Caco-2 (cell line): ENCODE data around the gene IL26. TPM values are rescaled to one million over a fixed set of nuclear protein-coding genes. Genes with fewer than 3 reads are reported as not detected.
"Not testable (repeated sequence)": the region's sequence is repeated elsewhere in the genome, so short reads cannot be mapped to it uniquely, and the experiment has no call there.

Source experiments
- BruUV-seq: library from RNA; stranded (reverse); fragments of 400-500 nt; replicated peaks from 2 replicates; lab custom pipeline; 2021; lab: Mats Ljungman, UMichigan
- CTCF ChIA-PET: fragments of 300-600 bp; sonication (Branson Sonifier 250); formaldehyde crosslinking; loops from one replicate; lab custom pipeline; 2022; ENCODE audit warnings: antibody characterized with exemption; lab: Charles Lee
- POLR2A ChIA-PET: fragments of 300-600 bp; sonication (Branson Sonifier 250); formaldehyde crosslinking; loops from one replicate; lab custom pipeline; 2022; ENCODE audit warnings: antibody characterized with exemption; lab: Charles Lee
- DNase-seq, 2 experiments: peaks; one replicate each; pipeline versions ENCODE4 v3.0.0 to v3.0.0-alpha.2; 2020 to 2022
- H3K27me3 ChIP-seq: replicated peaks from 2 replicates; pipeline ENCODE4 v1.6.0; 2011; ENCODE audit warnings: low read length; ENCODE audit not compliant: control insufficient read depth, insufficient read depth
- H3K36me3 ChIP-seq: 2 replicates; pipeline ENCODE4 v1.5.1; 2011; ENCODE audit warnings: low read length; ENCODE audit not compliant: control insufficient read depth, insufficient read depth
- H3K4me1 ChIP-seq: fragments of 250-450 bp; sonication (Bioruptor Pico); 2 replicates; pipeline ENCODE4 v1.5.1; 2020; ENCODE audit warnings: mild to moderate bottlenecking
- H3K4me3 ChIP-seq: 2 replicates; pipeline ENCODE4 v1.5.1; 2011; ENCODE audit warnings: low read depth, mild to moderate bottlenecking, control low read depth, low read length
- H3K9me3 ChIP-seq: fragments of 250-450 bp; sonication (Bioruptor Pico); 2 replicates; pipeline ENCODE4 v1.5.1; 2020; ENCODE audit warnings: mild to moderate bottlenecking, moderate library complexity
- H3K27ac Mint-ChIP-seq: one replicate; pipeline ENCODE4 v1.8.0; 2022; ENCODE audit warnings: mixed read lengths; ENCODE audit not compliant: unreplicated experiment
- H3K27me3 Mint-ChIP-seq: one replicate; pipeline ENCODE4 v1.8.0; 2022; ENCODE audit warnings: mixed read lengths; ENCODE audit not compliant: insufficient read depth, unreplicated experiment
- H3K36me3 Mint-ChIP-seq: one replicate; pipeline ENCODE4 v1.8.0; 2022; ENCODE audit warnings: mild to moderate bottlenecking, mixed read lengths; ENCODE audit not compliant: insufficient read depth, unreplicated experiment
- H3K4me1 Mint-ChIP-seq: one replicate; pipeline ENCODE4 v1.8.0; 2022; ENCODE audit warnings: low read depth, mixed read lengths; ENCODE audit not compliant: unreplicated experiment
- H3K4me3 Mint-ChIP-seq: one replicate; pipeline ENCODE4 v1.8.0; 2022; ENCODE audit warnings: mild to moderate bottlenecking, moderate library complexity, mixed read lengths; ENCODE audit not compliant: unreplicated experiment
- H3K9me3 Mint-ChIP-seq: one replicate; pipeline ENCODE4 v1.8.0; 2022; ENCODE audit warnings: mixed read lengths; ENCODE audit not compliant: unreplicated experiment
- intact Hi-C: fragments of 100-400 bp; cut with micrococcal nuclease; formaldehyde crosslinking; loops from one replicate; pipeline ENCODE4 v1.10.0; 2022; ENCODE audit not compliant: unreplicated experiment
- total RNA-seq: library from RNA; stranded (reverse); gene quantifications from 2 replicates; pipeline ENCODE4 v1.2.3, GENCODE V29; 2022
- TF ChIP-seq, protein P1 (sequence below), 2 experiments: fragments of 200-600 bp in 1 of 2; IDR thresholded peaks; 1 replicate in 1 of 2; 2 replicates in 1 of 2; pipeline versions ENCODE4 v1.5.1 to v1.8.0; 2011 to 2022; ENCODE audit warnings: antibody characterized with exemption in 1 of 2, control low read depth in 1 of 2, inconsistent platforms in 1 of 2, low read depth in 1 of 2, low read length in 1 of 2, mild to moderate bottlenecking in 1 of 2, moderate library complexity in 1 of 2; ENCODE audit not compliant: insufficient read depth in 1 of 2, severe bottlenecking in 1 of 2, unreplicated experiment in 1 of 2

Gene IL26
- total RNA-seq, 1 experiment from 2014 or later: not detected

DNA sequence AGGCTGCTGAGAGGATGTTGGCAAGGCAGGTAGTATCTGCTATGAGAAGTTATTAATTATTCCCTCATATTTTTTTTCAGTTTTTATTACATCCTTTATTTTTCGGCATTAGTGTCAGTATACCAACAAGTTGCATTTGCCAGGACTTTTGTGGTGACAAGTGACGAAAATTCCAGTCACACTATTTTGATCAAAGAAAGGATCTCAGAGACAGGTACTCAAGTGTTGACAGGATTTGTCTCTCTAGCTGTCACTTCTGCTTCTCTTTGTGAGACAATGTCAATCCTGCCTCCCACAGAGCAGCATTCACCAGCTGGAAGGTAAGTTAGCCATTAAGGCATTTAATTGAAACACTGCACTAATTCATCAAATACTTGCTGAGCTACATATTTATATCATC lies 48.0 kb downstream of the IL26 start:
- Histone ChIP-seq H3K36me3 (no peaks in the 10 kb centered on the region), H3K4me3 (no peak overlapping the region), H3K27me3 (no peaks in the 10 kb centered on the region), H3K4me1 (no peaks in the 10 kb centered on the region), H3K9me3 (no peaks in the 10 kb centered on the region)
- TF ChIP-seq, protein P1, sequence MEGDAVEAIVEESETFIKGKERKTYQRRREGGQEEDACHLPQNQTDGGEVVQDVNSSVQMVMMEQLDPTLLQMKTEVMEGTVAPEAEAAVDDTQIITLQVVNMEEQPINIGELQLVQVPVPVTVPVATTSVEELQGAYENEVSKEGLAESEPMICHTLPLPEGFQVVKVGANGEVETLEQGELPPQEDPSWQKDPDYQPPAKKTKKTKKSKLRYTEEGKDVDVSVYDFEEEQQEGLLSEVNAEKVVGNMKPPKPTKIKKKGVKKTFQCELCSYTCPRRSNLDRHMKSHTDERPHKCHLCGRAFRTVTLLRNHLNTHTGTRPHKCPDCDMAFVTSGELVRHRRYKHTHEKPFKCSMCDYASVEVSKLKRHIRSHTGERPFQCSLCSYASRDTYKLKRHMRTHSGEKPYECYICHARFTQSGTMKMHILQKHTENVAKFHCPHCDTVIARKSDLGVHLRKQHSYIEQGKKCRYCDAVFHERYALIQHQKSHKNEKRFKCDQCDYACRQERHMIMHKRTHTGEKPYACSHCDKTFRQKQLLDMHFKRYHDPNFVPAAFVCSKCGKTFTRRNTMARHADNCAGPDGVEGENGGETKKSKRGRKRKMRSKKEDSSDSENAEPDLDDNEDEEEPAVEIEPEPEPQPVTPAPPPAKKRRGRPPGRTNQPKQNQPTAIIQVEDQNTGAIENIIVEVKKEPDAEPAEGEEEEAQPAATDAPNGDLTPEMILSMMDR (IDR thresholded peaks at IDR 0.05; ENCODE audit: insufficient read depth in 1 of 2, low read depth in 1 of 2, low read length in 1 of 2, severe bottlenecking in 1 of 2, unreplicated experiment in 1 of 2): no peak
- ChIA-PET CTCF (no interaction called here), POLR2A (no interaction called here)
- intact Hi-C loops: no loop called here
- Mint-ChIP-seq H3K27ac (no peak overlapping the region), H3K36me3 (no peaks in the 10 kb centered on the region), H3K27me3 (no peaks in the 10 kb centered on the region), H3K4me3 (no peak overlapping the region), H3K4me1 (no peaks in the 10 kb centered on the region), H3K9me3 (no peaks in the 10 kb centered on the region)
- DNase-seq: no peak
- BruUV-seq: no TSS peak

DNA sequence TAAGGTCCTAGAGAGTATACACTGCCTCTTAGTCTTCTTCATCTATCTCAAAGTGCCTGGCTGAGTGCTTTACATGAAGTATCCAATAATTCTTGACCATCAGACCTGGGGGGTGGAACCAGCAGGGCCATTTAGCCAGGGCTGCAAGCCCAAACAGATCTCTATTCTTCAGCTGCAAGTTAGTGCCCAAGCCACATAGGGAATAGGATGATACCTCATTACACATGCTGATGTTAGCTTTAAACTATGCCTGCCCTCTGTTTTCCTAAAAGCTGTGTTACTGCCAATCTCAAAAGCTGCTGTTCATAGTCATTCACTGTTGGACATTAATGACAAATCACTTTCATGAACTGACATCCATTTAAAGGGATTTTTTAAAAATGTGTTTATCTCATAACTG lies 49.4 kb downstream of the IL26 start:
- Mint-ChIP-seq H3K4me3 (no peak overlapping the region), H3K27ac (no peak overlapping the region), H3K36me3 (no peaks in the 10 kb centered on the region), H3K27me3 (no peaks in the 10 kb centered on the region), H3K4me1 (no peaks in the 10 kb centered on the region), H3K9me3 (no peaks in the 10 kb centered on the region)
- DNase-seq: no peak
- Histone ChIP-seq H3K4me1 (no peaks in the 10 kb centered on the region), H3K27me3 (no peaks in the 10 kb centered on the region), H3K9me3 (no peaks in the 10 kb centered on the region), H3K36me3 (no peaks in the 10 kb centered on the region), H3K4me3 (no peak overlapping the region)
- TF ChIP-seq, protein P1 (IDR thresholded peaks at IDR 0.05; ENCODE audit: insufficient read depth in 1 of 2, low read depth in 1 of 2, low read length in 1 of 2, severe bottlenecking in 1 of 2, unreplicated experiment in 1 of 2): no peak
- intact Hi-C loops: no loop called here
- ChIA-PET CTCF (no interaction called here), POLR2A (interaction anchor here (0.6 kb wide), 1 partner anchor 812 kb away, joined by 3 read pairs; no protein-coding TSS in a partner anchor)
- BruUV-seq: no TSS peak

DNA sequence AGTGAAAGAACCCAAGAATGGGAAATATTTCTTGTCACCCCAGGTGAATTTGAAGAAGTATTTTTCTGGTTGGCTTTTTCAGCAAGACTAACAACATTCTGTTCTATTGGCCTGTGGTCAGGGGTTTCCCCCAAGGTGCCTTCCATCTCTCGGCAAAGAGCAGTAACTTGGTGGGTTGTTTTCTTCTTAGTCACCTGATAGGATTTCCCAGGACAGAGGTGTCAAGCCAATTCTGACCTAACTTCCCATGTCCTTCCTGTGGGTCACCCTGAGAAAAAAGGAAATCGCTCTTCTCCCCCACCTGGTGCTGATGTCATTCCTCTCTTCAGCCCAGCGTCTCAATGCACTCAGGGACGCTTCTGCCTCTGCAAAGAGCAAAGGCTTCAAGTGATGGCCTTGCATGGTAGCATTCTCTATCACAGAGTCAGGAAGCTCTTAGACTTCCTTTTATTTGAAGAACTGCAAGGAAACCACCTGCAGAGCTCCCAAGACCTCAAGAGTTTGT lies 50.0 kb downstream of the IL26 start:
- no peaks in the 10 kb centered on the region for H3K9me3 ChIP-seq
- no peaks in the 10 kb centered on the region for H3K36me3 ChIP-seq
- POLR2A ChIA-PET: no interaction called here
- H3K27me3 ChIP-seq: no peaks in the 10 kb centered on the region
- Mint-ChIP-seq H3K9me3 (no peaks in the 10 kb centered on the region), H3K27ac (no peak overlapping the region), H3K4me1 (no peaks in the 10 kb centered on the region), H3K27me3 (no peaks in the 10 kb centered on the region), H3K4me3 (no peak overlapping the region), H3K36me3 (no peaks in the 10 kb centered on the region)
- intact Hi-C loops: no loop called here
- H3K4me3 ChIP-seq: no peak overlapping the region
- CTCF ChIA-PET: no interaction called here
- no peaks in the 10 kb centered on the region for H3K4me1 ChIP-seq
- DNase-seq: no peak
- TF ChIP-seq, protein P1 (IDR thresholded peaks at IDR 0.05; ENCODE audit: insufficient read depth in 1 of 2, low read depth in 1 of 2, low read length in 1 of 2, severe bottlenecking in 1 of 2, unreplicated experiment in 1 of 2): no peak
- no TSS peak for BruUV-seq

DNA sequence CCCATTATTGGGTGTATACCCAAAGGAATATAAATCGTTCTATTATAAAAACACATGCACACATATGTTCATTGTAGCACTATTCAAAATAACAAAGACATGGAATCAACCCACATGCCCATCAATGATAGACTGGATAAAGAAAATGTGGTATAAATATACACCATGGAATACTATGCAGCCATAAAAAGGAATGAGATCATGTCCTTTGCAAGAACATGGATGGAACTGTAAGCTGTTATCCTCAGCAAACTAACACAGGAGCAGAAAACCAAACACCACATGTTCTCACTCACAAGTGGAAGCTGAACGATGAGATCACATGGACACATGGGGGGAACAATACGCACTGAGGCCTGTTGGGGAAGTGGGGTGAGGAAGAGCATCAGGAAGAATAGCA lies 50.8 kb downstream of the IL26 start:
- H3K36me3 ChIP-seq, BruUV-seq, H3K9me3 Mint-ChIP-seq, CTCF ChIA-PET, H3K4me3 ChIP-seq, DNase-seq, H3K36me3 Mint-ChIP-seq, intact Hi-C loops, H3K9me3 ChIP-seq, POLR2A ChIA-PET, H3K27ac Mint-ChIP-seq, H3K4me1 Mint-ChIP-seq, H3K27me3 Mint-ChIP-seq, H3K4me1 ChIP-seq, H3K27me3 ChIP-seq, H3K4me3 Mint-ChIP-seq: not testable (repeated sequence)
